GM21825 (cell line): Measurements from ENCODE around the gene AFAP1.
"Not testable (repeated sequence)": the region's sequence is repeated elsewhere in the genome, so short reads cannot be mapped to it uniquely, and the experiment has no call there.

Source experiments
- ATAC-seq: cut with Tn5 transposase; IDR thresholded peaks from one replicate; pipeline ENCODE4 v1.9.1; 2021; ENCODE audit warnings: mild to moderate bottlenecking, moderate library complexity; ENCODE audit not compliant: unreplicated experiment

The AFAP1 gene

GRCh38 chr4:7950301-7951092 is 10.8 kb upstream of the AFAP1 start:
- ATAC-seq: no peak

- ATAC-seq: no peak
These were observed 10.1 kb upstream of the AFAP1 start for GRCh38 chr4:7949759-7950158.

GRCh38 chr4:7947927-7948326 is 8.3 kb upstream of the AFAP1 start:
- ATAC-seq: no peak

- no peak for ATAC-seq
These were observed 6.2 kb upstream of the AFAP1 start for GRCh38 chr4:7945709-7946380.

- ATAC-seq: no peak
These were observed 5.0 kb upstream of the AFAP1 start for GRCh38 chr4:7944599-7945220.

GRCh38 chr4:7943688-7944087 is 4.0 kb upstream of the AFAP1 start:
- not testable (repeated sequence) for ATAC-seq

- no peak for ATAC-seq
These were observed 3.5 kb upstream of the AFAP1 start for GRCh38 chr4:7943211-7943610.

- no peak for ATAC-seq
These were observed 2.4 kb upstream of the AFAP1 start for GRCh38 chr4:7941965-7942496.

- ATAC-seq: no peak
These were observed 1.7 kb upstream of the AFAP1 start for GRCh38 chr4:7941111-7941964.

GRCh38 chr4:7938609-7939376 is 868 bp downstream of the AFAP1 start:
- no peak for ATAC-seq

- ATAC-seq: no peak
These were observed 1.4 kb downstream of the AFAP1 start for GRCh38 chr4:7938266-7938608.

- ATAC-seq: no peak
These were observed 2.7 kb downstream of the AFAP1 start for GRCh38 chr4:7937006-7937405.

GRCh38 chr4:7933651-7934510 is 5.8 kb downstream of the AFAP1 start:
- ATAC-seq: no peak

- ATAC-seq: no peak
These were observed 7.4 kb downstream of the AFAP1 start for GRCh38 chr4:7932287-7932686.

GRCh38 chr4:7929118-7929951 is 10.3 kb downstream of the AFAP1 start:
- ATAC-seq: no peak

- ATAC-seq: no peak
These were observed 10.9 kb downstream of the AFAP1 start for GRCh38 chr4:7928711-7929110.

- no peak for ATAC-seq
These were observed 12.8 kb downstream of the AFAP1 start for GRCh38 chr4:7926822-7927221.

- no peak for ATAC-seq
These were observed 15.1 kb downstream of the AFAP1 start for GRCh38 chr4:7924570-7924969.
